ENCODE results near the gene SMARCAL1. TPM values are rescaled to one million over a fixed set of nuclear protein-coding genes. Genes with fewer than 3 reads are reported as not detected.

The SMARCAL1 gene
- total and polyA plus RNA-seq, 9 of the 15 experiments (the other 6 are each of a cell fraction or from before 2014, with no cell fraction given): 8.2 to 27.9 (median 12.4) TPM

DNA sequence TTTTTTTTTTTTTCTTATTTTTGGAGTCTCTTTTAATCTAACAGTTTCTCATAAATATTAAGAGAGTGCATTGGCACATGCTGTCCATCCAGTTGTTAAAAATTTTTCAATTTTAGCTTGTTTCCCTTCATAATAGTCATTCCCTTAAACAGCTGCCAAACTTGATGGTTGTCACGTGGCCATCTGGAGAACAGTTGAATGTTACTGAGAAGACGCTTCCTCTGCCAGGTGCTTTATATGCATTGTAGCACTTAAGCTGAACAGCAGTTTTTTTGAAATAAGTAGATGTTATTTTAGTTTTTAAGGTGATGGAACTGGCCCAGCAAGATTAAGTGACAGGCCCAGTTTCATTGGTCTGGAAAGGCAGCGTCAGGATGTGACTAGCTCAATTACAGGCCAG, 3.3 kb downstream of the SMARCAL1 start (continued):
- TF ChIP-seq, protein P1, sequence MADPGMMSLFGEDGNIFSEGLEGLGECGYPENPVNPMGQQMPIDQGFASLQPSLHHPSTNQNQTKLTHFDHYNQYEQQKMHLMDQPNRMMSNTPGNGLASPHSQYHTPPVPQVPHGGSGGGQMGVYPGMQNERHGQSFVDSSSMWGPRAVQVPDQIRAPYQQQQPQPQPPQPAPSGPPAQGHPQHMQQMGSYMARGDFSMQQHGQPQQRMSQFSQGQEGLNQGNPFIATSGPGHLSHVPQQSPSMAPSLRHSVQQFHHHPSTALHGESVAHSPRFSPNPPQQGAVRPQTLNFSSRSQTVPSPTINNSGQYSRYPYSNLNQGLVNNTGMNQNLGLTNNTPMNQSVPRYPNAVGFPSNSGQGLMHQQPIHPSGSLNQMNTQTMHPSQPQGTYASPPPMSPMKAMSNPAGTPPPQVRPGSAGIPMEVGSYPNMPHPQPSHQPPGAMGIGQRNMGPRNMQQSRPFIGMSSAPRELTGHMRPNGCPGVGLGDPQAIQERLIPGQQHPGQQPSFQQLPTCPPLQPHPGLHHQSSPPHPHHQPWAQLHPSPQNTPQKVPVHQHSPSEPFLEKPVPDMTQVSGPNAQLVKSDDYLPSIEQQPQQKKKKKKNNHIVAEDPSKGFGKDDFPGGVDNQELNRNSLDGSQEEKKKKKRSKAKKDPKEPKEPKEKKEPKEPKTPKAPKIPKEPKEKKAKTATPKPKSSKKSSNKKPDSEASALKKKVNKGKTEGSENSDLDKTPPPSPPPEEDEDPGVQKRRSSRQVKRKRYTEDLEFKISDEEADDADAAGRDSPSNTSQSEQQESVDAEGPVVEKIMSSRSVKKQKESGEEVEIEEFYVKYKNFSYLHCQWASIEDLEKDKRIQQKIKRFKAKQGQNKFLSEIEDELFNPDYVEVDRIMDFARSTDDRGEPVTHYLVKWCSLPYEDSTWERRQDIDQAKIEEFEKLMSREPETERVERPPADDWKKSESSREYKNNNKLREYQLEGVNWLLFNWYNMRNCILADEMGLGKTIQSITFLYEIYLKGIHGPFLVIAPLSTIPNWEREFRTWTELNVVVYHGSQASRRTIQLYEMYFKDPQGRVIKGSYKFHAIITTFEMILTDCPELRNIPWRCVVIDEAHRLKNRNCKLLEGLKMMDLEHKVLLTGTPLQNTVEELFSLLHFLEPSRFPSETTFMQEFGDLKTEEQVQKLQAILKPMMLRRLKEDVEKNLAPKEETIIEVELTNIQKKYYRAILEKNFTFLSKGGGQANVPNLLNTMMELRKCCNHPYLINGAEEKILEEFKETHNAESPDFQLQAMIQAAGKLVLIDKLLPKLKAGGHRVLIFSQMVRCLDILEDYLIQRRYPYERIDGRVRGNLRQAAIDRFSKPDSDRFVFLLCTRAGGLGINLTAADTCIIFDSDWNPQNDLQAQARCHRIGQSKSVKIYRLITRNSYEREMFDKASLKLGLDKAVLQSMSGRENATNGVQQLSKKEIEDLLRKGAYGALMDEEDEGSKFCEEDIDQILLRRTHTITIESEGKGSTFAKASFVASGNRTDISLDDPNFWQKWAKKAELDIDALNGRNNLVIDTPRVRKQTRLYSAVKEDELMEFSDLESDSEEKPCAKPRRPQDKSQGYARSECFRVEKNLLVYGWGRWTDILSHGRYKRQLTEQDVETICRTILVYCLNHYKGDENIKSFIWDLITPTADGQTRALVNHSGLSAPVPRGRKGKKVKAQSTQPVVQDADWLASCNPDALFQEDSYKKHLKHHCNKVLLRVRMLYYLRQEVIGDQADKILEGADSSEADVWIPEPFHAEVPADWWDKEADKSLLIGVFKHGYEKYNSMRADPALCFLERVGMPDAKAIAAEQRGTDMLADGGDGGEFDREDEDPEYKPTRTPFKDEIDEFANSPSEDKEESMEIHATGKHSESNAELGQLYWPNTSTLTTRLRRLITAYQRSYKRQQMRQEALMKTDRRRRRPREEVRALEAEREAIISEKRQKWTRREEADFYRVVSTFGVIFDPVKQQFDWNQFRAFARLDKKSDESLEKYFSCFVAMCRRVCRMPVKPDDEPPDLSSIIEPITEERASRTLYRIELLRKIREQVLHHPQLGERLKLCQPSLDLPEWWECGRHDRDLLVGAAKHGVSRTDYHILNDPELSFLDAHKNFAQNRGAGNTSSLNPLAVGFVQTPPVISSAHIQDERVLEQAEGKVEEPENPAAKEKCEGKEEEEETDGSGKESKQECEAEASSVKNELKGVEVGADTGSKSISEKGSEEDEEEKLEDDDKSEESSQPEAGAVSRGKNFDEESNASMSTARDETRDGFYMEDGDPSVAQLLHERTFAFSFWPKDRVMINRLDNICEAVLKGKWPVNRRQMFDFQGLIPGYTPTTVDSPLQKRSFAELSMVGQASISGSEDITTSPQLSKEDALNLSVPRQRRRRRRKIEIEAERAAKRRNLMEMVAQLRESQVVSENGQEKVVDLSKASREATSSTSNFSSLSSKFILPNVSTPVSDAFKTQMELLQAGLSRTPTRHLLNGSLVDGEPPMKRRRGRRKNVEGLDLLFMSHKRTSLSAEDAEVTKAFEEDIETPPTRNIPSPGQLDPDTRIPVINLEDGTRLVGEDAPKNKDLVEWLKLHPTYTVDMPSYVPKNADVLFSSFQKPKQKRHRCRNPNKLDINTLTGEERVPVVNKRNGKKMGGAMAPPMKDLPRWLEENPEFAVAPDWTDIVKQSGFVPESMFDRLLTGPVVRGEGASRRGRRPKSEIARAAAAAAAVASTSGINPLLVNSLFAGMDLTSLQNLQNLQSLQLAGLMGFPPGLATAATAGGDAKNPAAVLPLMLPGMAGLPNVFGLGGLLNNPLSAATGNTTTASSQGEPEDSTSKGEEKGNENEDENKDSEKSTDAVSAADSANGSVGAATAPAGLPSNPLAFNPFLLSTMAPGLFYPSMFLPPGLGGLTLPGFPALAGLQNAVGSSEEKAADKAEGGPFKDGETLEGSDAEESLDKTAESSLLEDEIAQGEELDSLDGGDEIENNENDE (IDR thresholded peaks at IDR 0.05; ENCODE audit: low read depth, low read length): no peak
- TF ChIP-seq TBL1XR1 (IDR thresholded peaks at IDR 0.05; ENCODE audit: low read length in 2 of 2) (no peak), SRSF1 (IDR thresholded peaks at IDR 0.05; ENCODE audit: low read depth, low read length) (no peak), POLR2AphosphoS5 (IDR thresholded peaks at IDR 0.05; ENCODE audit: control insufficient read depth, insufficient read depth, low read depth, low read length) (no peak), CXXC5 (CRISPR knock-in tag; IDR thresholded peaks at IDR 0.05) (no peak)

Measured in K562 (cell line).